Adrenal gland (tissue), 5 donors: ENCODE data around the gene S100A10.

Experiments used
- CTCF ChIP-seq, 6 experiments: fragments of 450-650 bp in 4 of 6; fragments of 200-600 bp in 2 of 6; sonication (generic) in 1 of 6; IDR thresholded peaks; 1 replicate in 5 of 6; 2 replicates in 1 of 6; pipeline versions ENCODE4 v1.5.1 to v1.8.0; 2016 to 2021; ENCODE audit warnings: antibody characterized with exemption in 6 of 6, mild to moderate bottlenecking in 2 of 6, moderate library complexity in 1 of 6
- POLR2A ChIP-seq, 2 donors: fragments of 450-650 bp; IDR thresholded peaks; one replicate each; pipeline ENCODE4 v1.6.1; 2017; ENCODE audit warnings: antibody characterized with exemption in 2 of 2, mild to moderate bottlenecking in 2 of 2, moderate library complexity in 1 of 2
- donor health status: DM: no; HTN: no; CAD: no.

DNA sequence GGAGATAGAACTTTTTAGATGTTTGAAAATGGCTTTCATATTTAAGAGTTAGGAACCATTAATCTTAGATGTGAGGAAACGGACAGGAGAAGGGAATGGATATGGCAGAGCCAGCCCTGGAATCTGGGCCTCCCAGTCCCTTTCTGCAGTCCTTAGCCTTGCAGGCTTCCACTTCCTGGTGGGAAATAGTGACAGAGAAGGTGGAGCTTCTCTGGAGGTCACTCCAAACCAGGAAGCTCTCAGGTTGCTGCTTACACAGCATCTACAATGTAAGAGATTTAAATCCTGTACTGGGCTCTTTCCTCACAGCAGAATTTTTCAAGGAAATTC lies 40.6 kb upstream of the S100A10 start:
- TF ChIP-seq CTCF (IDR thresholded peaks at IDR 0.05): peak in 1 of 6 experiments; percentile 25
- TF ChIP-seq POLR2A (IDR thresholded peaks at IDR 0.05): no peak
